ENCODE measurements around the gene TP53AIP1.

The TP53AIP1 gene

DNA sequence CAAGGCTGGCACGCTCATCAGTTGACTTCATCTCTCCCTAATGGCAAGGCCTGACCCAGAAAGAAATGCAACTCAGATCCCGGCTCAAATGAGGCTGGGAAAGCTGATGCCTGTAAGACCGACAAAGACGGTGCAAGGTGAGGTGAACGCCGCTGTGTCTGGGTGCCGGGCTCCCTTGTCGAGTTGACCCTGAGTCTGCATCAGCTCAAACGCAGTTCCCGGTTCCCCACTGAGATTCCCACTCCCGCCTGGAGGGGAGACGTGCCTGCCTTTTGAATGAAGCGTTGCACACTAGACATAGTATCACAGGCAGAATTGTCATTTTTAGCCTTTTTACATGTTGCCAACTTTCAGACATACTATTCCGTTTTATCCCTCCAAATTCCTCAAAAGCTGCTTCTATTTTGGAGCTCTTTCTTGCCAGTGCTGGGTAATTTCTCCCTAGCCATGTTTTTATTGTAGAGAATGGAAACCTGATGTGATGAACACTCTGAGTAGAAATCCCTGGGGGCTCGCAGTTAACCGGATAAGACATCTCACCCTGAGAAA lies 831 bp upstream of the TP53AIP1 start:
- no peak for DNase-seq (ENCODE audit: low read depth in 2 of 2)

DNA sequence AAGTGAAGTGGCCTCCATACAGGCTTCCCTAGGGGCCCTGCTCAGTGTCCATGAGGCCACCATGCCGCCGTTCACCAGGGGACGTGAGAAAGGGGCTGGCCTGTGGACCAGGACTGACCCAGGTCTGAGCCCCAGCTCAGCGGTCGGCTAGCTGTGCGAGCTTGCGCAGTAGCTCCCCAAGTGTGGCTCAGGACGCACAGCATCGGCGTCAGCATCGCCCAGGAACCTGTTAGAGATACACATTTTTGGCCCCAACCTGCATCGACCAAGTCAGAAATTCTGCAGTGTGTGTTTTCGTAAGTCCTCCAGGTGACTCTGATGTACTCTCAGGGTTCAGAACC lies 429 bp downstream of the TP53AIP1 start:
- DNase-seq (ENCODE audit: low read depth in 2 of 2) = no peak

DNA sequence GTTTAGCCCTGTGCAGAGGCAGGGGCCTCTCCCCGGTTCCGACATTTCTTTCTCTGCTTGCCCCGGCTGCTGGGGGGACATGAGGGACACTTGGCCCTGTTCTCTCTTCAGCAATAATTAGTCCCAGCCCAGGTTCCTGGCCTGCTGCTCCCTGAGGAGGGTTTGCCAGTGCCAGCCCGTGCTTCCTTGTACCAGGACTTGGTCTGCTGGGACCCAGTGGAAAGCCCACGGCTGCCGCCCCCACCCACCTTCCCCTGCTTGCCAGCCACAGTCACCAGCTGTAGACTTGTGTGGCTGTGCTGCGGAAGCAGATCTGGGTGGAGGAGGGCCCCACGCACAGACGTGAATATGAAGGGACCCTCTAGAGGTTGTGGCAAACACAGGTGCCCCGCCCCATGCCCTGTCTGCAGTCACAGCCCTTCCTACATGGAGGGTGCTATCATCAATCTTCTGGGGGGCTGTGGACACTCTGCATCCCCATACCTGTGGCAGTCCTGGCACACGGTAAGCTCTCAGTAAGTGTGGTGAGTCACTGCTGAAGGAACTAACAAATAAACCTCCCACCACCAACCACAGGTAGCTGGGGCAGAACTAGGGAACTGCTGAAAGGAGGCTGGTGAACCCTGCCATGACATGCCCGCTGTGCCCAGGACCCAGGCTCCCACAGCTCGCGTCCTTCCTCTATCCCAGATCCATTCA lies 949 bp downstream of the TP53AIP1 start:
- DNase-seq (ENCODE audit: low read depth in 2 of 2) = no peak

DNA sequence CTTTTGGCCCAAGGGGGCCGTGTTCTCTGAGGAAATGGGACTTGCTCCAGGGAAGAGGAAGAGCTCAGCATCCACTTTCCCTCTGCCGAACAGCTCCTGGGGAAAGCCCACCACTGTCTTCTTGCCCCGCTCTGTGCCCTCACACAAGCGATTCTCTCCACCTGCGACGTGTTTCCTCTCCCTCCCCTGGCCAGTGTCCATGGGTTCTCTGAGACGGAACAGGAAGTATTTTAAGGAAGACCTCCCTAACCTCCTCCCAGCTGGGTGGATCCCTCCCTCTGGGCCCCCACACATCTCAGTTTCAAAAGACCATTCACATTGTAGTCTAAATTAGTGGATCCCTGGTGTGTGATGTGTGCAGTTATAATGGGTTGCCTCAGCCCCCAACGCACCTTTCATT lies 1.6 kb downstream of the TP53AIP1 start:
- no peak for DNase-seq (ENCODE audit: low read depth in 2 of 2)

DNA sequence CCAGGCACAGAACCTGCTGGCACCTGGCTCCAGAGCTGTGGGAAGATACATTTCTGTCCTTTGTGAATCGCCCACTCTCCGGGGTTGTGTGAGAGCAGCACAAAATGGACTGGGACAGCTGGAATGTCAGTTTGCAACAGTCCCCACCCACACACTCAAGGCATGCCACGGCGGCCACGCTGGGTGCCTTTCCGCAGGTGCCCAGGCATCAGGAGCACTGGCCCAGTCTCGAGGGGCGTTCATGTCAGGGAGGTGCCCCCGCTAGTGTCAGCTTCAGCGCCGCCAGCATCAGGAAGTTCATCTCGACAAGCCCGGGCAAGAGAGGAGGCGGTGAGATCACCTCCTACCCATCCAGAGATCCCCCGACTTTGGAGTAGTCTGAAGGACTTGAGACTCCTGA lies 2.1 kb downstream of the TP53AIP1 start:
- DNase-seq (ENCODE audit: low read depth in 2 of 2) = no peak

DNA sequence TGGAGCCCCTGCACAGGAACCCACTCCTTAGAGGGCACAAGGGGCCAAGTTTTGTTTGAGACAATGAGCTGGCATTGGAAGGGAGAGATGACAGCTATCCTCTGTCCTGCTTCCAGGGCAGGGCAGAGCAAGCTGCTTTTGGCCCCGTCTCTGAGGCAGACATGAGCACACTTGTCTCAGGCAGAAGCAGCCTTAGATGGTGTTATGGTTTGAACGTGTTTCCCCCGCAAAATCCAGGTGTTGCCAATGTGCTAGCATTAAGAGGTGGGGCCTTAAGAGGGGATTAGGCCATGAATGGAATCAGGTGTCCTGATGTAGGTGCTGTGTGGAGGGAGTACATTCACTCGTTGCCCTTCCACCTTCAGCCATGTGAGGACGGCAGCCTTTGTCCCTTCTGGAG lies 2.5 kb downstream of the TP53AIP1 start:
- DNase-seq (ENCODE audit: low read depth in 2 of 2) = no peak

DNA sequence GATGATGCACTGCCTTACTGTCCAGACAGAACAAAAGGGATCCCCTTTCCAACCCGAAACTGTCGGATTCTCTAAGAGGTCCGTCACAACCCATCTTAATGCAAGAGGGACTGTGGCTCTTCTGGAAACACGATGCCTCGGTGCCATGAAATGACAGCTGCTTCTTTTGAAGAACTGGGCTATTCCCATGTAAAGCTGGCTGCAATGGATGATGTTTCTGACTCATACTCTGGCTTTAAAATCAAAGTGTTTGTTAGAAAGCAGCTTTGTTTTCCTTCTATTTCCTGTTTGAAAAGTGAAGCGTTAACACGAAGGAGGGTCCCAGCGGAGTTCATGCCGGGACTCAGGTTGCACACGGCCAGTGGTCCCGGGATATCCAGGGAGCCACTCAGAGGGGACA lies 3.1 kb downstream of the TP53AIP1 start:
- no peak for DNase-seq (ENCODE audit: low read depth in 2 of 2)

DNA sequence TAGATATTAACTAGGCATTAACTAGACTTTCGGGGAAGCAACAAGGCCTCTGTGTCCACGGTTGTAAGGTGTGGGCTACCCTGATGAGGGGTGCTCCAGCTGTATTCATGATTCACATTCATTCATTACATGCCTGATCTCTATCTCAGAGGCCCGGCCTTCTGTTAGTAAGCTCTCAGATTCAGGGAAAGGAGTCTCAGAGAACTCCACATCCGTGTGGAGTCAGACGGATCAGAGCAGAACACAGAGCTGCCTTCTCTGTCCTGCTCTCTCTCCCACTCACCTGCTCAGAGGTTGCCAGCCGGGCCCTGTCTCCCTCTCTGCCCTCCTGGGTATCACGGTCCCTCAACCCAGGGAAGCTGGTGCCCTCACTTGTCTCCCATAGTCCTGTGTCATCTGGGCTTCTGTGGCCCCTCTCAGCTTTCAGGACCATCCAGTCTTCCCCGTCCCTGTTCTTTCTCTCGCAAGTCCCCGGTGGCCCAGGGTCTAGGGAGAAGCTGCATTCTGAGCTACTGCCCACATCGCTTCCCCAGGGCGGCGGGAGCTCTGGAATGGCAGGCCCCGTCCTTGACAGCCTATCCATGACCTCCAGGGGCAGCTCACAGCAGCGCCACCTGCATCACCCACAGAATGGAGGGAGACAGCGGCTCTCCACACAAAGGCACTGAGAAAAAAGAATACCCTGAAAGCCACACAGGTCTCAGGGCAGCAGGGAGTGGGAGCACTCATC lies 4.3 kb downstream of the TP53AIP1 start:
- no peak for DNase-seq (ENCODE audit: low read depth in 2 of 2)

DNA sequence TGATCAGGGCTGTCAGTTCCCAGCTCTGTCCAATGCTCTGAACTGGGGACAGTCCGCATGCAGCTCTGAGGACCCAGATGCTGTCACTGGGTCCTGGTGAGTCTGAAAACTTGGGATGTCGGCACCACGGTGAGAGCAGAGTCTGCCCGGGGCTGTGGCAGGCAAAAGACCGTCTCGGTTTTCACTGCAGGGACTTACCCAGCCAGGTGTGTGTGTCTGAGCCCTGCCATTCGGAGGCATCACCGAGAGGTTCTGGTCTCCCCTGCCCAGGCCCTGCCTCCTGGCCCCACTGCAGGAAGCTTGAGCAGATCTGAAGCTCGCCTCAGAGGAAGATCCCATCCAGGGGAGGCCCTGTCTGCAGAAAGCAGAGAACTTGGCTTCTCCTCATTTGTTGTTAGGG lies 5.2 kb downstream of the TP53AIP1 start:
- no peak for DNase-seq (ENCODE audit: low read depth in 2 of 2)

DNA sequence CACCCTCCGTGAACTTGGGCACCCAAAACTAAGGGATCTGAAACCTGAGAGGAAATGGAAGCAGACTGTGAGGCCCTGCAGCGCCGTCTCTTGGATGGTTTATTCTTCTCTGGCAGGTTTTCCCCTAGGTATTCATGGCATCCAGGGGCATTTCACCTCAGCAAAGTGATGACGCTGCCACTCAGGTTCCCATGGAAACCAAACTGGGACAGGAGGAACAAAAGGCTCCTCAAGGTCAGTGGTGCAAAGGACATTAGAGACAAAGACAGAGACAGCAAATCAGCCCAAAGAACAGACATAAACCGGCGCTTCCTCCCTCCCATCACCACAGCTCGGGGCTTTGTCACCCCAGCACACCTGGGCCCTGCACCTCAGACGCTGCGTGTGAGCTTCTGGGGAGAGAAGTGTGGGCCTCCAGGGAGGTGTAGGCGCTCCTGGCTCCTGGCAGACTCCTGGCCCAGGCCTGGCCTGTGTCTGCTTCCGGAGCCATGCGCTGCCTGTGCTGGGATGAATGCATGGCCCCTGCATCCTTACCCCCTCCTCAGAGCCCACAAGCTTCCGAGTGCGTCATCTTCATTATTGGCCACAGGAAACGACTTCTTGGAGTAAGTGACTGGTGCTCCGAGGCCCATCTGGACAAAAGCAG lies 5.9 kb downstream of the TP53AIP1 start:
- DNase-seq (ENCODE audit: low read depth in 2 of 2) = no peak

DNA sequence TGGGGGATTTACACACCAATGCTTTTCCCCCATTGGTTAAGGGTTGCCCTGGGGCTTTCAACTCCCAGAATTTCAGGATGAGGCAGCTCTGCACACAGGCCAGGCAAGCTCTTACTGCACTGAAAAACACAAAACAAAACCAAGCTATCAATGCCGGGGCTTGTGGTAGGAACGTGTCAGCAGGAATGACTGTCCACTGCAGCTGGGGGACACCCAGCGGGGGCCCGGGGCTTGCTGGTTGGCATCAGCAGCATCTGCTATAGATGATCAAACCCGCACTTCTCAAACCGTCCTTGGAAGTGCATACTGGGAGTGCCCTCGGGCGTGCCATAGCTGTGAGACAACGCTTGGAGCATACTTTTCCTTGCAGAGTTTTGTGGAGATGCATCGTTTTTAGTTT lies 7.7 kb downstream of the TP53AIP1 start:
- no peak for DNase-seq (ENCODE audit: low read depth in 2 of 2)

DNA sequence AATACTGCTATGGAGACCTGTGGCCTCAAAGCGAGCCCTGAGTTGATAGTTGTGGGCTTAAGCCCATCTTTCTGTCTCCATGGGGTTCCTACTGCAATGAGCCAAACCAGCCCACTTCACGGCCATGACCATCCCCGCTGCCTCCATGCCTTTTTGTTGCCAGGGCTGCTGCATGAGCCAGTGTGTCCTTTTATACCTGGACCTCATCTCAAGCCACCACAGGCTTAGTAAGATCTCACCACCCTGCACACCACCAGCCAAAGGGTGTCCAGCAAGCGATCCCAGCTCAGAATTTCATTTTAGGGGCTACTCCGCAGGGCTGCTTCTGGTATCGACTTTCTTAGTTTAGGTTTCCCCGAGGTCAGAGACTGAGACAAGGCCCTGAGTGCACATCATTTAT lies 8.3 kb downstream of the TP53AIP1 start:
- DNase-seq (ENCODE audit: low read depth in 2 of 2) = no peak

DNA sequence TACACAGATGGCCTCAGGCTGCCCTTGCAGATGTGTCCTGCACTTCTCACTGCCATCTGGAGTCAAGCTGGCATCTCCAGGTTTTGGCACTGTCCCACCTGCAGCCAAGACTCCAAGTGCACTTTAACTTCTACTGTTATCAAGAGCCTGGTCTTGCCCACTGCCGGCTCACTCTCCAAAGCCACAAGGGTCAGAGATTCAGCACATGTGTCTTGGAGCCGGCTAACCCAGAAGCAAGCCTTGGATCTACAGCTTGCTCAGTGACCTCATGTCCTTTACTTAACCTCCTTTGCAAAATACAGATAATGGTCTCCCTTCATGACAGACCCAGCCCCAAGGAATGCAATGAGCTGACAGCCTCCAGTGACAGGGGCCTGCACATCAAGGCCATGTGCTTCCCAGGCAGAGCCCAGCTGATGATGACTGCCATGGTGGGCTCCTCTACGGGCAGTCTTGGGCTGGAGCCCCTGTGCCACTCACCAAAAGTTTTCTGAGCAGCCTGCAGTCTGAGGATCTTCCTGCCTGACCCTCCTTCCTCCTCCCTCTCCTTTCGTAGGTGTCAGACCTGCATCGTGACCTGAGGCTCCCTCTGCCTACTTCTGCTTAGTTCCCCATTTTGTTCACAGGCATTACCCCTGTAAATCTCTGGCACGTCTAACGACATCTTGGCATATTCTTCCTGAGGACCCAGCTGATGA lies 9.0 kb downstream of the TP53AIP1 start:
- no peak for DNase-seq (ENCODE audit: low read depth in 2 of 2)

DNA sequence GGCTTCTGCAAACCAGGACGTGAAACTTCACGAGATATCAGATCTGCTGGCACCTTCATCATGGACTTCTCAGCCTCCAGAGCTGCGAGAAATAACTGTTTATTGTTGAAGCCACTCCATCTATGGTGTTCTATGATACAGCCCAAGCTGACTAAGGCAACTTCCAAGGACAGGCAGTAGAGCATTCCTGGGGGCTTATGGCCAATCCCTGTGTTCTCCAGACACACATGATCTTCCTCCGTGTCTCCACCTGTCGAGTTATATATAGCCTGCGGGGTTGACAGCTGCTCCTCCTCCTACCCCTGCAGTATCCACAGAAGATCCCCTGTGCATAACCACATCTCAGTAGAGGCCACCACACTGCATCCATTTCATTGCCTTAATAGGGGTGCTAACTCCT lies 11.0 kb downstream of the TP53AIP1 start:
- DNase-seq (ENCODE audit: low read depth in 2 of 2) = no peak

DNA sequence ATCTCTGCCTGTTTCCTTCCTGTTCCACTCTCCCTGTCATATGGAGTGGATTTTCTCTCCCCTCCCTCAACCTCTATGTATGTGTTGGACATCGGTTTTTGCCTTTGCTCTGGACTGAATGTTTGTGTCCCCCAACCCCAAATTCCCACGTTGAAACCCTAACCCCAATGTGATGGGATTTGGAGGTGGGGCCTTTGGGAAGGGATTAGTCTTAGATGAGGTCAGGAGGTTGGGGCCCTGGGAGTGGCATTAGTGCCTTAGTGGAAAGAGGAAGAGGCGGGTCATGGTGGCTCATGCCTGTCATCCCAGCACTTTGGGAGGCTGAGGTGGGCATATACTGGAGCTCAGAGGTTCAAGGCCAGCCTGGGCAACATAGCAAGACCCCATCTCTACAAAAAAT lies 11.6 kb downstream of the TP53AIP1 start:
- DNase-seq (ENCODE audit: low read depth in 2 of 2) = no peak

DNA sequence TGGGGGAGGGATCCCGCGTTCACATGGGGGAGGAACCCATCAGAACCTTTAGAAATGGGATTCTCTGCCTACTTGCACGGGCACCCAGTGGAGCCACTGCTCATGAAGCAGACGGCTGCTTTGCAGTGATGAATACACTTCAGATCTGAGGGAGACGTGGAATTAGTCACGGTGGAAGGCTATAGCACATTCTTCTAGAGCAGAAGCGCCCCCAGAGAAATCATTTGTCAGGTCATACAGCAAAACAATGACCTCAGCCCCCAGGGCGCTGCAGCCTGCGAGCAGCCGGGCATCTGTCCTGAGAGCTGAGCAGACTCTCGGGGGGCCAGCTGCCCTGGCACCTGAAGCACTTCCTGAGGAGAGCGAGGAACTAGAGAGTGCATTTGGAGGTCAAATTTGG lies 12.7 kb downstream of the TP53AIP1 start:
- no peak for DNase-seq (ENCODE audit: low read depth in 2 of 2)

DNA sequence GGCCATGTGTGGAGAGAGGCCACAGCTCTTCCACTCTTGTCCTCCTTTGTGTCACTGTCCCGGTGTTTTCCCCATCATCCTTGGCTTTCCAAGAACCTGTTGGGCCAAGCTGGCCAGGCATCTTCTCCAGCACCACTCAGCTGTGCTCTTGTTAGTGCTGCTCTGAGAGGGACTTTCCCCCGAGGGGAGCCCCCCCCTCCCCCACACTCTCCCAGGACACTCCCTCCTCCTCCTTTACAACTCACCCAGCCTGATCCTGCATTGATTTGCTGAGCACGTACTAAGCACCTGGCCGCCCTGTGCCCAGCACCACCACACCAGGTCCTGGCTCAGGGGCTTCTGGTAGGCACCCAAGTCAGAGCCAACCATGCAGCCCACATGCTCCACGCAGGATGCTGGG lies 13.2 kb downstream of the TP53AIP1 start:
- no peak for DNase-seq (ENCODE audit: low read depth in 2 of 2)

DNA sequence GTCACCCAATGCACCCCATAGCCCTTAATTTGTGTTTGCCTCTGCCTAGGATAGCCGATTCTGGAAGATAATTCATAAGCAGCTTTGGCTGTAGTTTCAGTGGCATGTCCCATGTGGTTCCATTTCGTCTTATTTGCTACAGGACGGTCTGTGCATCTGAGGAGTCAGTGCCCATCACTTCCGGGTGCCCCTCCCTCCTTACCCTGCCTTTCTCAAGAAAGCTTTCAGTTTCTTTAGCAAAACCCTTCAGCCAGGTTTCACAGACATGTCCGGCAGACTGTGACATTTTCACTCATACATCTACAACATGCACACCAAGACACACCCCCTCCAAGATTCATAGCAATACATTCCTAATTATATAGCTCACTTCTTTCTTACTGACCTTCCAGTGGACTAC lies 14.3 kb downstream of the TP53AIP1 start:
- DNase-seq (ENCODE audit: low read depth in 2 of 2) = no peak

DNA sequence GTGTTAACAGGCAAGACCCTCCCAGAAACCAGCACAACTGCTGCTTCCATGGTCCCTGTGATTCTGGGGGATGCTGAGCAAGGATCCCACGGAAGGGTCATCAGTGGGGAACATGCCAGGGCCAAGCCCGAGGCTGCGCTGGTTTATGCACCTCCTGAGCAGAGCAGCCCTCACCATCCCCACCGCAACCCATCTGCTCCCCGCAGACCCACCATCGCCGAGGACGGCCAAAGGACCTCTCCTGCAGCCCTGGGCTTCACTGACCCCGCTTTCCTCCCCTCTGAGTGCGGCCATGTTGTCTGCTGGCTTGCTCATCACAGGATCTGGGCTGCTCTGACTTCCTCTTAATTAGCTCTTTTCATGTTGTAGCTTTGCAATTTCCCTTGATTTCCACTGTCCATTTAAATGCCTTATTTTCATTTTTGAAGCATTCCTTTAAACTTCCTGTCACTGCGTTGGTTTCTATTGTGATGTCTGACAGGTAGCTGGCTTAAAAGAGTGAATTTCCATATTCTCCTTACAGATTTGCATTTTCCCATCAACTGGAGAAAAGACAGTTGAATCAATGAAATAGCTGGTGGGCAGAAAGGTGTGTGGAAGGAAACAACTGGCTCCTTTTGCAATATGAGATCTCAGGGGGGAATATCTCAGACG lies 14.9 kb downstream of the TP53AIP1 start:
- no peak for DNase-seq (ENCODE audit: low read depth in 2 of 2)

DNA sequence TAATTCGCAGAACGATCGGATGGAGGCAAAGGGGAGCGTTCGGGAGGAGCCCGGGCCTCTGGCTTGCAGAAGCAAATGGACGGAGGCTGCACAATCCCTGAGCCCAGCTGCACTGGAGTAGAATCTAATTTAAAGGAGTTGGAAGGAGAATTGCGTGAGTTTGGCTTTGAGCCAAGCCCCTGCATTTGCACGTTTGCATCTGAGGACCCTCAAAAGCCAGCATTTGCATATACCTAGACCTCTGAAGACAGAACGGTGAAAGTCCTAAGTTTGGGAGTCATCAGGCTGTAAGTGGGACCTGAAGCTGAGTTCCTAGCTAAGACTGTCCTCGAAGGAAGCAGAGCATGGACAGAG lies 15.6 kb downstream of the TP53AIP1 start:
- DNase-seq (ENCODE audit: low read depth in 2 of 2) = no peak

DNA sequence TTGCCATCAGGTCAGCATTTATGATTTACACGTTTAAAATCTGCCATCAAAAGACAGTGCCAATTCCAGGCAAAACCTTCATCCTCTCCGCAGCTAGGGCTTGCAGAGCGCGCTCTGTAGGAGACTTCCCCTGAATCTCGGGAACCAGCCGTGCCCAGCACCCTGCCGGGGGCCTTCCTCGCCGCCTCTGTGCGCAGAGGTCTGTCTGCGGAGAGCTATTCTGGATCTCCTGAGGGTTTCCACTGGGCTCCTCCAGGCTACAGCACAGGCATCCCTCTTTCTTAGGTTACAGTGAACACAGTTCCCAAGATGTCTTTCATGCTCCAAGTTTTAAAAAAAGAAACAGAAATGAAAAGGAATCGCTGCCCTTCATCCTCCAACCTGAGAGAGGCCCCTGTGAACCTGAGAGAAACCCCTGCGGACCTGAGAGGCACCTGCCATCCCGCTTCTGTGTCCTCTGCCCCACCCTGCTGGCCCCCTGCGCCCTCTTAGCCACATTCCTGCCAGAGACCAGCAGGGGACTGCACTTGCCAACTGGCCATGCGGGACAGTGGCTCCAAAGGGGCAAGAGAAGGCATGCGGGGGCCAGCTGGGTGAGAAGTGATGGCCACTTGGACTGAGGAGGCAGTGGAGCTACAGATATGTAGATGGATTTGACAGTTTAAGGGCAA lies 16.1 kb downstream of the TP53AIP1 start:
- no peak for DNase-seq (ENCODE audit: low read depth in 2 of 2)
